HG03039 (cell line): Measurements from ENCODE around the gene ACOXL.

Experiments
- ATAC-seq: cut with Tn5 transposase; IDR thresholded peaks from one replicate; pipeline ENCODE4 v1.9.1; 2021; ENCODE audit warnings: mild to moderate bottlenecking, moderate library complexity; ENCODE audit not compliant: unreplicated experiment

The ACOXL gene

GRCh38 chr2:110790907-110791306 is 58.5 kb downstream of the ACOXL start:
- ATAC-seq, result no peak

GRCh38 chr2:110791435-110791834 is 59.1 kb downstream of the ACOXL start:
- ATAC-seq, result no peak

GRCh38 chr2:110793034-110793433 is 60.7 kb downstream of the ACOXL start:
- no peak for ATAC-seq

- ATAC-seq, result no peak
Measured at GRCh38 chr2:110794390-110794789, 62.0 kb downstream of the ACOXL start.

GRCh38 chr2:110794951-110795350 is 62.6 kb downstream of the ACOXL start:
- no peak for ATAC-seq

- no peak for ATAC-seq
Measured at GRCh38 chr2:110796716-110797301, 64.4 kb downstream of the ACOXL start.

- ATAC-seq, result no peak
Measured at GRCh38 chr2:110799376-110799775, 67.0 kb downstream of the ACOXL start.

GRCh38 chr2:110800611-110801402 is 68.4 kb downstream of the ACOXL start:
- ATAC-seq, result no peak

- no peak for ATAC-seq
Measured at GRCh38 chr2:110802208-110802932, 70.0 kb downstream of the ACOXL start.

- ATAC-seq, result no peak
Measured at GRCh38 chr2:110804433-110804832, 72.1 kb downstream of the ACOXL start.

GRCh38 chr2:110804915-110805314 is 72.5 kb downstream of the ACOXL start:
- peak; percentile 66 for ATAC-seq

- no peak for ATAC-seq
Measured at GRCh38 chr2:110805894-110806452, 73.6 kb downstream of the ACOXL start.

GRCh38 chr2:110807522-110807921 is 75.1 kb downstream of the ACOXL start:
- ATAC-seq, result no peak

GRCh38 chr2:110810404-110810803 is 78.0 kb downstream of the ACOXL start:
- ATAC-seq, result no peak

- no peak for ATAC-seq
Measured at GRCh38 chr2:110812726-110813645, 80.6 kb downstream of the ACOXL start.

GRCh38 chr2:110813896-110814295 is 81.5 kb downstream of the ACOXL start:
- no peak for ATAC-seq

GRCh38 chr2:110815938-110816337 is 83.6 kb downstream of the ACOXL start:
- no peak for ATAC-seq

GRCh38 chr2:110816404-110817365 is 84.3 kb downstream of the ACOXL start:
- no peak for ATAC-seq

GRCh38 chr2:110818767-110819481 is 86.6 kb downstream of the ACOXL start:
- no peak for ATAC-seq
